ENCODE measurements around the gene ASB16. TPM values are rescaled to one million over a fixed set of nuclear protein-coding genes. Genes with fewer than 3 reads are reported as not detected.

ASB16 gene
- total and polyA plus RNA-seq, 11 donors: 1.5 to 71.1 (median 12.8) TPM

- Histone ChIP-seq H3K4me1 (peaks cover 0 to 30% (median 13%) of the 10 kb centered on the region in 12 donors), H3K27me3 (no peaks in the 10 kb centered on the region), H3K27ac (peak overlapping the region in 1 of 12 donors; percentile 99), H3K9me3 (no peaks in the 10 kb centered on the region), H3K36me3 (peaks cover 0 to 53% (median 44%) of the 10 kb centered on the region in 9 donors), H3K4me3 (no peak overlapping the region)
- DNase-seq (peak in 1 of 5 donors; percentile 29), ATAC-seq (no peak)
- intact Hi-C loops (cut with DNase I): no loop called here
- WGBS, 4 donors: 81 to 94% (median 88%) methylated on average over 6 to 15 of the region's 15 CpGs
- TF ChIP-seq POLR2A (IDR thresholded peaks at IDR 0.05): no peak
- TF ChIP-seq, protein P1, sequence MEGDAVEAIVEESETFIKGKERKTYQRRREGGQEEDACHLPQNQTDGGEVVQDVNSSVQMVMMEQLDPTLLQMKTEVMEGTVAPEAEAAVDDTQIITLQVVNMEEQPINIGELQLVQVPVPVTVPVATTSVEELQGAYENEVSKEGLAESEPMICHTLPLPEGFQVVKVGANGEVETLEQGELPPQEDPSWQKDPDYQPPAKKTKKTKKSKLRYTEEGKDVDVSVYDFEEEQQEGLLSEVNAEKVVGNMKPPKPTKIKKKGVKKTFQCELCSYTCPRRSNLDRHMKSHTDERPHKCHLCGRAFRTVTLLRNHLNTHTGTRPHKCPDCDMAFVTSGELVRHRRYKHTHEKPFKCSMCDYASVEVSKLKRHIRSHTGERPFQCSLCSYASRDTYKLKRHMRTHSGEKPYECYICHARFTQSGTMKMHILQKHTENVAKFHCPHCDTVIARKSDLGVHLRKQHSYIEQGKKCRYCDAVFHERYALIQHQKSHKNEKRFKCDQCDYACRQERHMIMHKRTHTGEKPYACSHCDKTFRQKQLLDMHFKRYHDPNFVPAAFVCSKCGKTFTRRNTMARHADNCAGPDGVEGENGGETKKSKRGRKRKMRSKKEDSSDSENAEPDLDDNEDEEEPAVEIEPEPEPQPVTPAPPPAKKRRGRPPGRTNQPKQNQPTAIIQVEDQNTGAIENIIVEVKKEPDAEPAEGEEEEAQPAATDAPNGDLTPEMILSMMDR (IDR thresholded peaks at IDR 0.05): no peak
These were observed 26.6 kb downstream of the ASB16 start for GRCh38 chr17:44197107-44197506.

- no peak for TF ChIP-seq POLR2A (IDR thresholded peaks at IDR 0.05)
- TF ChIP-seq, protein P1 (IDR thresholded peaks at IDR 0.05): peak in 3 of 12 donors; percentile 6 to 20 (median 13)
- ATAC-seq (no peak), DNase-seq (peak in 1 of 5 donors; percentile 34)
- H3K4me1 ChIP-seq: peaks cover 0 to 27% (median 13%) of the 10 kb centered on the region in 12 donors
- no peaks in the 10 kb centered on the region for H3K9me3 ChIP-seq
- H3K27me3 ChIP-seq: no peaks in the 10 kb centered on the region
- H3K36me3 ChIP-seq: peaks cover 0 to 45% (median 39%) of the 10 kb centered on the region in 9 donors
- H3K27ac ChIP-seq: peak overlapping the region; percentile 96 to 100 (median 98)
- intact Hi-C loops (cut with DNase I): no loop called here
- 56 to 66% (median 64%) methylated on average over 8 to 11 of the region's 11 CpGs for WGBS, 4 donors
- peak overlapping the region; percentile 55 to 99 (median 91) for H3K4me3 ChIP-seq
These were observed 27.6 kb downstream of the ASB16 start for GRCh38 chr17:44197980-44198720.

DNA sequence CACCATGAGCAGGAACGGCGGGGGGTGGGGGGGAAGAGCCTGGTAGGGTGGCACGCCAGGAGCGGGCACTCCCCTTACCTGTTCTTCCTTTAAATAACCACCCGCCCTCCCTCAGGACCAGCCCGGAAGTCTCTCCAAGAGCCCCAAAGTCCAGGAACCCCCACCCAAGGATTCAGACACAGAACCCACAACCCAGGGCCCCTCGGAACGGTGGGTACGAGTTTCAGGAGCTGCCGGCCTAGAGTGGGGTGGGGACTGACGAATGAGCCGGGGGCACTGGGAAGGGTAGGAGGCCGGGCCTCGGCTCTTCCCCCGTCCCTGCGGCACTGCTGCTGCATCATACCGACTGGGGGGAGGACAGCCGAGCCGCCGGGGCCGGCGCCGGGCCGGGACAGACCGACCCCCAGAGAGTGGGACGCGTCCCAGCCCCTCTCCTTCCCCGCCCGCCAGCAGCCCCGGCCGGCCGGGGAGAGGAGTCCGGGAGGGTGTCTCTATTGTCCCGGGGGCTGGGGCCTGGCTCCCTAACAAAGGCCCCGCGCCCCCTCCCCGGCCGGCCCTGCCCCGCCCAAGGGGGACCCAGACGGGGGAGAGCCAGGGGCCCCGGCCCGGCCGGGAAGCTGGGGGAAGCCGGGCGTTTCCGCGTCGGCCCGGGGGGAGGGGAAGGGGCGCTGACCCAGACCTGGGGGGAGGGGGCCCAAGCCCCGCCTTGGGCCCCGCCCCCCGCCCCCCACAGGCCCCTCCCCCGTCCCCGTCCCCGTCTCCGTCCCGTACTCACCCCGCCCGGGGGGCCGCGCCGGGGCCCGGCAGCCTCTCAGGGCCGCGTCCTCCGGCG lies 28.4 kb downstream of the ASB16 start:
- 1 to 2% (median 1%) methylated on average over 16 to 68 of the region's 68 CpGs for WGBS, 4 donors
- Histone ChIP-seq H3K4me3 (peak overlapping the region; percentile 55 to 99 (median 91)), H3K36me3 (peaks cover 0 to 37% (median 33%) of the 10 kb centered on the region in 9 donors), H3K4me1 (peaks cover 0 to 32% (median 17%) of the 10 kb centered on the region in 12 donors), H3K9me3 (no peaks in the 10 kb centered on the region), H3K27ac (peak overlapping the region; percentile 96 to 100 (median 98)), H3K27me3 (no peaks in the 10 kb centered on the region)
- intact Hi-C loops (cut with DNase I): no loop called here
- no peak for TF ChIP-seq POLR2A (IDR thresholded peaks at IDR 0.05)
- TF ChIP-seq, protein P1 (IDR thresholded peaks at IDR 0.05): no peak
- DNase-seq (peak; percentile 66 to 88 (median 76)), ATAC-seq (peak in 3 of 4 donors; percentile 16 to 49 (median 17))
